DOHH2 (cell line): ENCODE measurements around the gene CCDC91.

ENCODE experiments used
- CTCF ChIP-seq: fragments of 200-600 bp; sonication (generic); IDR thresholded peaks from one replicate; pipeline ENCODE4 v1.5.1; 2014; ENCODE audit warnings: antibody characterized with exemption, mild to moderate bottlenecking, low read depth, low read length; ENCODE audit not compliant: poor library complexity, severe bottlenecking
- EZH2phosphoT487 ChIP-seq: fragments of 200-600 bp; sonication (generic); IDR thresholded peaks from 2 replicates; pipeline ENCODE4 v1.6.1; 2017; ENCODE audit warnings: borderline replicate concordance, mild to moderate bottlenecking, antibody characterized with exemption, low read length, moderate library complexity, mixed read lengths

GRCh38 chr12:28222081-28222700 is 31.9 kb downstream of the CCDC91 start:
- no peak for TF ChIP-seq CTCF
- TF ChIP-seq EZH2phosphoT487, result no peak
